ENCODE measurements around the gene DLL1. TPM values are rescaled to one million over a fixed set of nuclear protein-coding genes. Genes with fewer than 3 reads are reported as not detected.

DLL1 gene
- polyA plus RNA-seq, 3 donors = 0.17 TPM; not detected in 2

DNA sequence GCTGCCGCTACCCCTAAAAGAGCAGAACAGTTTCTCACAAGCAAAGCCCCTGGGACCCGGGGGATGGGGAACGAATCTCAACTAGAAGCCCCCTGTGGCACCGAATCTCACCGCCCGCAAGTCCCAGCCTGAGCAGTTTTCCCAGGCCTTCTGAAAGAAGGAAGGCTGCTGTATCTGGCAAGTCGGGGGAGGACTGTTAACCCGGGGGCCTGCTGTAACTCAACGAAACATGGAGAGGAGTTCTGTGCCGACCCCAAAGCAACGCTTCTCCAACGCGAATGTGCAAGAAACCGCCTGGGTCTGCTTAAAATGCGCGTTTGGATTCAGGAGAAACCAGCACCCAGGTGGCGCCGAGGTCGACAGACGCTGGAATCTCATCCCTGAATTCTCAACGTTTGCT is 34.2 kb downstream of the DLL1 start:
- Histone ChIP-seq H3K36me3 (replicated peaks in 1 of 2; ENCODE audit: control insufficient read depth in 1 of 2, insufficient read depth in 2 of 2, low read length in 2 of 2) (no peaks in the 10 kb centered on the region), H3K27me3 (ENCODE audit: control insufficient read depth in 2 of 2, insufficient read depth in 2 of 2, low read length in 2 of 2) (no peaks in the 10 kb centered on the region), H3K27ac (ENCODE audit: low read depth in 1 of 2, low read length in 2 of 2) (no peak overlapping the region), H3K4me3 (replicated peaks in 1 of 3; ENCODE audit: low read depth in 2 of 3, low read length in 3 of 3) (no peak overlapping the region), H2AFZ (ENCODE audit: insufficient read depth, low read depth, low read length, poor library complexity, severe bottlenecking) (no peak overlapping the region), H3K9ac (ENCODE audit: insufficient read depth, low read length, poor library complexity, severe bottlenecking) (no peak overlapping the region), H3K4me2 (replicated peaks; ENCODE audit: extremely low read depth, low read length, poor library complexity, severe bottlenecking) (no peak overlapping the region), H4K20me1 (ENCODE audit: insufficient read depth, low read length) (no peaks in the 10 kb centered on the region), H3K9me3 (replicated peaks in 1 of 2; ENCODE audit: control insufficient read depth in 1 of 2, insufficient read depth in 1 of 2, low read length in 2 of 2) (no peaks in the 10 kb centered on the region), H3K4me1 (ENCODE audit: control insufficient read depth in 1 of 2, insufficient read depth in 2 of 2, low read length in 2 of 2) (no peaks in the 10 kb centered on the region), H3K79me2 (ENCODE audit: insufficient read depth, low read length) (no peaks in the 10 kb centered on the region)
- 86% methylated on average over 19 of the region's 21 CpGs for WGBS (ENCODE audit: insufficient coverage)
- H3K4me1 Mint-ChIP-seq = peaks cover 3% of the 10 kb centered on the region
- H3K27ac Mint-ChIP-seq = no peak overlapping the region
- no peaks in the 10 kb centered on the region for H3K9me3 Mint-ChIP-seq
- H3K36me3 Mint-ChIP-seq = no peaks in the 10 kb centered on the region
- no peak overlapping the region for H3K4me3 Mint-ChIP-seq
- intact Hi-C loops (cut with micrococcal nuclease) = no loop called here
- DNase-seq = no peak
- TF ChIP-seq, protein P1, sequence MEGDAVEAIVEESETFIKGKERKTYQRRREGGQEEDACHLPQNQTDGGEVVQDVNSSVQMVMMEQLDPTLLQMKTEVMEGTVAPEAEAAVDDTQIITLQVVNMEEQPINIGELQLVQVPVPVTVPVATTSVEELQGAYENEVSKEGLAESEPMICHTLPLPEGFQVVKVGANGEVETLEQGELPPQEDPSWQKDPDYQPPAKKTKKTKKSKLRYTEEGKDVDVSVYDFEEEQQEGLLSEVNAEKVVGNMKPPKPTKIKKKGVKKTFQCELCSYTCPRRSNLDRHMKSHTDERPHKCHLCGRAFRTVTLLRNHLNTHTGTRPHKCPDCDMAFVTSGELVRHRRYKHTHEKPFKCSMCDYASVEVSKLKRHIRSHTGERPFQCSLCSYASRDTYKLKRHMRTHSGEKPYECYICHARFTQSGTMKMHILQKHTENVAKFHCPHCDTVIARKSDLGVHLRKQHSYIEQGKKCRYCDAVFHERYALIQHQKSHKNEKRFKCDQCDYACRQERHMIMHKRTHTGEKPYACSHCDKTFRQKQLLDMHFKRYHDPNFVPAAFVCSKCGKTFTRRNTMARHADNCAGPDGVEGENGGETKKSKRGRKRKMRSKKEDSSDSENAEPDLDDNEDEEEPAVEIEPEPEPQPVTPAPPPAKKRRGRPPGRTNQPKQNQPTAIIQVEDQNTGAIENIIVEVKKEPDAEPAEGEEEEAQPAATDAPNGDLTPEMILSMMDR (IDR thresholded peaks at IDR 0.05) = no peak
- H3K27me3 Mint-ChIP-seq (ENCODE audit: low read depth in 3 of 3) = peaks cover 11 to 26% (median 24%) of the 10 kb centered on the region in 3 donors

DNA sequence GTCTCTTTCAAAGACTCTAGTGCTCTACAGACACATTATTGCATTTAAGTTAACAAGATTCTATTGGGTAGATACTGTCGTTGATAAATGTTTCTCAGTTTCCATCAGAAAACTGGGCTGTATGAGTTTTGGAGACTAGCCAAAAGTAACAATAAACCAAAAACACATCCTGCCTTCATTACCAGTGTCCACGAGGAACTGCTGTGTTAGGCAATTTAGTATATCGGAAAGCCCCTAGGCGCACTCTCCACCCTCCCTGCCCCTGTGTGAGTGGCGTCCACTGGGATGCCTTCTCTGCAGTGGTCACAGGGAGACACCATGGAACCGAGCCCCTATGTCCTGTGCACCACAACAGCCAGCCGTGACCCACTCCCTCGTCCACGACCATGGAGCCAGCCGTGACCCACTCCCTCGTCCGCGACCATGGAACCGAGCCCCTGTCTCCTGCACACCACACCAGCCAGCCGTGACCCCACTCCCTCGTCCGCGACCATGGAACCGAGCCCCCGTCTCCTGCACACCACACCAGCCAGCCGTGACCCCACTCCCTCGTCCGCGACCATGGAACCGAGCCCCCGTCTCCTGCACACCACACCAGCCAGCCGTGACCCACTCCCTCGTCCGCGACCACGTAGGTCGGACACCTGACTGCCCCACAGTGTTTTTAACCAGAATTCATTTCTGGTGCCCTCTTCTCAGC is 35.3 kb downstream of the DLL1 start:
- peaks cover 5 to 22% (median 21%) of the 10 kb centered on the region in 3 donors for H3K27me3 Mint-ChIP-seq (ENCODE audit: low read depth in 3 of 3)
- DNase-seq = no peak

More for the DNA sequence above, 35.3 kb downstream of the DLL1 start:
- Histone ChIP-seq H4K20me1 (ENCODE audit: insufficient read depth, low read length) (no peaks in the 10 kb centered on the region), H3K4me2 (replicated peaks; ENCODE audit: extremely low read depth, low read length, poor library complexity, severe bottlenecking) (no peak overlapping the region), H3K4me3 (replicated peaks in 1 of 3; ENCODE audit: low read depth in 2 of 3, low read length in 3 of 3) (no peak overlapping the region), H3K9ac (ENCODE audit: insufficient read depth, low read length, poor library complexity, severe bottlenecking) (no peak overlapping the region), H2AFZ (ENCODE audit: insufficient read depth, low read depth, low read length, poor library complexity, severe bottlenecking) (no peak overlapping the region), H3K27ac (ENCODE audit: low read depth in 1 of 2, low read length in 2 of 2) (no peak overlapping the region), H3K4me1 (ENCODE audit: control insufficient read depth in 1 of 2, insufficient read depth in 2 of 2, low read length in 2 of 2) (no peaks in the 10 kb centered on the region), H3K27me3 (ENCODE audit: control insufficient read depth in 2 of 2, insufficient read depth in 2 of 2, low read length in 2 of 2) (no peaks in the 10 kb centered on the region), H3K9me3 (replicated peaks in 1 of 2; ENCODE audit: control insufficient read depth in 1 of 2, insufficient read depth in 1 of 2, low read length in 2 of 2) (no peaks in the 10 kb centered on the region), H3K36me3 (replicated peaks in 1 of 2; ENCODE audit: control insufficient read depth in 1 of 2, insufficient read depth in 2 of 2, low read length in 2 of 2) (no peaks in the 10 kb centered on the region), H3K79me2 (ENCODE audit: insufficient read depth, low read length) (no peaks in the 10 kb centered on the region)
- H3K36me3 Mint-ChIP-seq = no peaks in the 10 kb centered on the region
- WGBS (ENCODE audit: insufficient coverage) = 83% methylated on average over 20 of the region's 32 CpGs
- peak overlapping the region in 1 of 2 donors; percentile 46 for H3K4me3 Mint-ChIP-seq
- no peaks in the 10 kb centered on the region for H3K9me3 Mint-ChIP-seq
- TF ChIP-seq, protein P1 (IDR thresholded peaks at IDR 0.05) = no peak
- H3K27ac Mint-ChIP-seq = no peak overlapping the region
- peaks cover 3% of the 10 kb centered on the region for H3K4me1 Mint-ChIP-seq
- intact Hi-C loops (cut with micrococcal nuclease) = no loop called here
